Hindlimb muscle (tissue), 1 donor: ENCODE measurements around the gene CDH24. TPM values are rescaled to one million over a fixed set of nuclear protein-coding genes. Genes with fewer than 3 reads are reported as not detected.

ENCODE experiments used
- DNase-seq: peaks from one replicate; pipeline ENCODE4 v3.0.0-alpha.2; 2013
- polyA plus RNA-seq: library from polyadenylated mRNA; unstranded; fragments of 120-200 nt; gene quantifications from one replicate; pipeline ENCODE4 v1.2.1, GENCODE V29; 2013; ENCODE audit not compliant: insufficient read length

The CDH24 gene
- 4.0 TPM for polyA plus RNA-seq

- peak; percentile 86 for DNase-seq
Measured at GRCh38 chr14:23056956-23057756, at the start of gene CDH24. Gene CDH24, minus strand, starts transcription at chr14:23057520. Its CDS starts 1,787 bp downstream, at chr14:23055733.

DNA sequence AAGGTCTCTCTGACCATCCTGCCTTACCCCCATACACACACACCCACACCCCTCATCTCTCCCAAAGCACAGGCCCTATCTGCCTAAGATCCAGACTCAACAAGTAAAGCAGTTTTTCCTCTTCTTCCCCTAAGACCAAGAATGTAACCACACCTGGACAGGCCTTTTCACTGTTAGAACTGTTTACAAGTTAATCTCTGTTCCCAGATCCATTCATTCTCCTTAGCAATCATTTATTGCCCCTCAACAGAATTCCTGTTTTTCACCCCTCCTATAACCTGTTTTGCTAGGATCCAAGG lies 49.4 kb upstream of the CDH24 start:
- no peak for DNase-seq

GRCh38 chr14:23105348-23105824 lies 48.1 kb upstream of the CDH24 start:
- DNase-seq: no peak

DNA sequence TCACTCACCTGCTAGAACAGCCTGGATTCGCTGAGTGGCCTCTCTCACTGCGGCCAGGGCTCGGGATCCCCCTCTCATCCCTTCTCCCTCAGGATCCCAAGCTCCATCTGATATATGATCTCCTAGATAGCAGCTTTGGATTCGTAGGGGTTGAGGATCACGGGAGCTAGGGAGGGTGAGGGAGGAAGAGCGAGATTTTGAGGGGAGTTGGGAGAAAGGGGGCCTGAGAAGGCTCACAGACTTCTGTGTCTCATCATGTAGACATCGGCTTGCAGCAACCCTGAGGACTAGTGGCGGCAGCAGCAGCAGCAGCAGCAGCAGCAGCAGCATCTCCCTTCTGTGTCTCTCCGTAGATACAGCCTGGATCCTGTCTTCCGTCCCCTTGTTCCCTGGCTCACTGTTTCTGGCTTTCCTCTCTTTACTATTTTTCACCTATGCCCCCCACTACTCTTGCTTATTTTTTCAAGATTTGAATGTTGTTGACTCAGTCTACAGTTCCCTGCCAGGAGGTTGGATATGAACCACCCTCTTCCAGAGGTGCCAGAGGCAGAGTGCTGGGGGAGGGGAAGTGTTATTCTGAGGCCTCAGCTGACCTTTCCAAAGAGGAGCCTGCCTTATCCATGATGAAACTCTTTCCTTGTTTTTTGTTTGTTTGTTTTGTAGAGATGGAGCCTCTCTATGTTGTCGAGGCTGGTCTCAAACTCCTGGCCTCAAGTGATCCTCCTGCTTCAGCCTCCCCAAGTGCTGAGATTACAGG lies 47.4 kb upstream of the CDH24 start, which contains the start of gene CIROP:
TSS of gene CIROP (minus strand) at position 399 of the 757 bp plus-strand sequence. CDS start at position 330, 69 bp downstream.
- no peak for DNase-seq

- no peak for DNase-seq
Measured at GRCh38 chr14:23104070-23104590, 46.8 kb upstream of the CDH24 start.

DNA sequence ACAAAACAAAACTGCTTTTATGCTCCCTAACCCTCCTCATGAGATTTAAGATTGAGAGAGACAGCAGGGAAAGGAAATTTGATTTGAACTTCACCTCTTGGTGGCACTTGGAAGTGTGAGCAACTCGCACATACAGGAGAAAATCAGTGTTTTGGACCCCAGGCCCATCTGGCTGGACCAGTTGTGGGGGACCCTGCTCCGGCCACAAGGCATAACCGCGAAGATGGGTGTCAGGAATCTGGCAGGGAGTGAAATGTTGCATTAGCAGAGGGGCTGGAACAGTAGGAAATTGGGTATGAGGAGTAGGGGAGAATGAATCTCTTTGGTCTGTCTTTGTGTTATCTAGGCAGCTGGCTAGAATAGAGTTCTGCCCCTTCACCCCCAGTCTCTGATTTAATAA lies 46.3 kb upstream of the CDH24 start:
- no peak for DNase-seq

- DNase-seq: no peak
Measured at GRCh38 chr14:23102801-23103200, 45.5 kb upstream of the CDH24 start.

GRCh38 chr14:23101986-23102625 lies 44.8 kb upstream of the CDH24 start:
- DNase-seq: no peak

GRCh38 chr14:23101213-23101970 lies 44.1 kb upstream of the CDH24 start:
- DNase-seq: no peak

GRCh38 chr14:23099212-23099861 lies 42.0 kb upstream of the CDH24 start:
- DNase-seq: no peak

DNA sequence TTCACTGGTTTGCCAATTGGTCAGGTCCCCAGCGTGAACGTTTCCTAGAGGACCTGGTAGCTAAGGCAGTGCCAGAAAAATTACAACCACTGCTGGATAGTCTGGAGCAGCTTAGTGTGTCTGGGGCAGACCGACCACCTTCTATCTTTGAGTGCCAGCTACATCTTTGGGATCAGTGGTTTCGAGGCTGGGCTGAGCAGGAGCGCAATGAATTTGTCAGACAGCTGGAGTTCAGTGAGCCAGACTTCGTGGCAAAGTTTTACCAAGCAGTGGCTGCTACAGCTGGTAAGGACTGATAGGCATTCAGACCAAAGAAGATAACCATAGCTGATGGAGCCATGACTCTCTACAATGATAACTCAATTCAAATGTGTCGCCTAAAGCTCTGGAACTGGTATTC lies 40.5 kb upstream of the CDH24 start:
- DNase-seq: no peak

DNA sequence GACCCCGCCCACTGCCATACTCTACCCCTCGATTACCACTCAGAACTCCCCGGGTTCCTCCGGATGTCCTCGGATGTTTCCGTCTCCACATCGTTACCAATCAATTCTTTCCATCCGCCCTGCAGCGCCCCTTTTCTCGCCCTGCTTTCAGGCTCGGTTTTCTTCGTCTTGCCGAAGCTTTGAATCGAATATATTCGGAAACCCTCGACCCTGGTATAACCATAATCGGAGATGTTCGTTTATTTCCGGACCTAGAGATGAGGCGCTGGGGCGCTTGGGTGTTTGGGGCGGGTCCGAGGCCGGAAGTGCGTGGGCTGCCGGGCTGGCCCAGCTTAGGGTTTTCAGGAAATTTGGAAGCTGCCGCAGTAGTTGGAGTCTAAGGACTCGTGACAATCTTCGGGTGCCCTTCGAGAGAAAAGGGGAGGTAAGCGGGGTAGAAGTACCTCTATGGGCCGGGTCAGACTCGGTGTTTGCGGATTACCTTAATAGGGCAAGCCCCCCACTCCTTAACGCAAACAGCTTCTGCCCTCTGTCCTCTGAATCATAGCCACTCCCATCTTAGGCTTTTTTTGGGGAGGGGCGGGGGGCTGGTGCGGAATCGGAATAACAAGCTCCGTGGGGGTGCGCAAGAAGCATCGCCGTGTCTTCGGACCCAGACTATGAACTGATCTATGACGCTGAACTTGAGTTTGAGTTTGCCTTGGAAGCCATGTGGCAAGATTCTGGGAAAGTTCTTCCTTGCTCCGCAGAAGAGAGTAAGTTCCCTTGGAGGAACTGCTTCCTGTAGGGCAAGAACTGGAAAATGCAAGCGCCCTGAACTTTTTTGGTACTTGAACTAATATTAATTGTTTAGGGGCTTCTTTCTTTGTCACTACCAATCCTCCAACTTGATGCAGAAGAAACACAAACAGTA lies 38.1 kb upstream of the CDH24 start, which contains the start of gene C14orf119:
TSS of gene C14orf119 (plus strand) at position 310 of the 913 bp plus-strand sequence. CDS start 2,154 bp downstream, outside the sequence.
- peak; percentile 100 for DNase-seq

GRCh38 chr14:23094666-23095195 lies 37.4 kb upstream of the CDH24 start, which contains the start of gene ACIN1:
Gene ACIN1, minus strand, starts transcription at chr14:23095136. Its CDS starts 24 bp downstream, at chr14:23095112.
- DNase-seq: peak; percentile 84

DNA sequence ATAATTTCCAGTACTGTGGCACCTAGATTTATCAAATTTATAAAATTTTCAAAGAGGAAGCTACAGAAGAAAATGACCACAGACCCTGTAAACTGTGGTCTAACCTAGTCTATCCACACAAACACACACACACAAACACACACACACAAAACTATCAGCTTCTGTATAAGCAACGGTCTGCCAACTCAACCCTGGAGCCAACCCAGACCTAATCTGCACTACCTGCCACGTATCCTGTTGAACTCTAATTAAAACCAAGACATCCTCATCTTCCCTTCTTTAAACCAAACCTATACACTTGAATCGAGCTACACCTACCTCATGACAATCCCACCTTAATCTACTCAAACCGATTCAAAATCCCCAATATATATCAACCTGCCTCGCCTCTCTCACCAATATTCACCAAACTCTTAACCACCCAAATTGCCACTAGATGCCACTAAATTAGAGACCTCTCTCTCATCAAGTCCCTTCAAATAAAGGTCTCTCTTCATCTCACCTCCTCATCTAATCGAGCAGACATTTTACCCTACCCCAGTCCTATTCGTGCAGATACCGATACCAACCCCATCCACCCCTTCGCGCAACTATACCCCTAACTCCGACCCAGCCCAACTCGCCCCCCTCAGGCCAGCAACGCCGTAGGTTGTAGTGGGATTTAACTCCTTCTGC lies 36.8 kb upstream of the CDH24 start:
- no peak for DNase-seq

DNA sequence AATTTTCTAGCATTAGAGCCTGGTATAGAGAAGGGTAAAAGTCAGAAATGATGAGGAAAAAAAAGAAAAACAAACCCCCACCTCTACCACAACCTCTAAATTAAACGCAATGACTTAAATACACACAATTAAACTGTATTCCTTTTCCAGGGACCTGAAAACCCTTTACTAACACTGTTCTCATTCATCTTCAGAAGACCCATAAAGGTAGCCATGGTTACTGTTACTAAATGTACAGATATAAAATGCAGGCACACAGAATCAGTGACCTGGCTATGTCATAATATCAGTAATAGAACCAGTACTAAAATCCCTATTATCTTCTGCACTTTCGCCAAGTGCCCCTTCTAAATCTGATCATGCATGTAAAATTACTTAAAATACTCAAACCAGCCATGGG lies 36.2 kb upstream of the CDH24 start:
- DNase-seq: no peak

DNA sequence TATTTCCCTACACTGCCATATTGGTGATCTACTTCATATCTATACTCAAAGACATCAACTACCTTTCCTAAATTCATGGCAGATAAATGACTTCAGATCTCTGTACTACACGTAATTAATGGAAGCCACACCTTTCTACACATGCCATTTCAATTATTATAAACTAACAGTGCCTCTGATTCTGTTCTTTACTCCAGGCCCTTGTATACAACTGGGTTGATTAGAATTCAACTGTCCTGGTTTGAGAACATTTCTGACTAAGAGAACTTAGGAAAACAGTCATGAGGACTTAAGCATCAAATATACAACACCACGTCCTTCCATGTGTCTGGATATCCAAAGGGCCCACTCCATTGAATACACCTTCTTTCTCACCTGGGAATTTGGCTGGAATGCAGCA lies 35.8 kb upstream of the CDH24 start:
- no peak for DNase-seq

DNA sequence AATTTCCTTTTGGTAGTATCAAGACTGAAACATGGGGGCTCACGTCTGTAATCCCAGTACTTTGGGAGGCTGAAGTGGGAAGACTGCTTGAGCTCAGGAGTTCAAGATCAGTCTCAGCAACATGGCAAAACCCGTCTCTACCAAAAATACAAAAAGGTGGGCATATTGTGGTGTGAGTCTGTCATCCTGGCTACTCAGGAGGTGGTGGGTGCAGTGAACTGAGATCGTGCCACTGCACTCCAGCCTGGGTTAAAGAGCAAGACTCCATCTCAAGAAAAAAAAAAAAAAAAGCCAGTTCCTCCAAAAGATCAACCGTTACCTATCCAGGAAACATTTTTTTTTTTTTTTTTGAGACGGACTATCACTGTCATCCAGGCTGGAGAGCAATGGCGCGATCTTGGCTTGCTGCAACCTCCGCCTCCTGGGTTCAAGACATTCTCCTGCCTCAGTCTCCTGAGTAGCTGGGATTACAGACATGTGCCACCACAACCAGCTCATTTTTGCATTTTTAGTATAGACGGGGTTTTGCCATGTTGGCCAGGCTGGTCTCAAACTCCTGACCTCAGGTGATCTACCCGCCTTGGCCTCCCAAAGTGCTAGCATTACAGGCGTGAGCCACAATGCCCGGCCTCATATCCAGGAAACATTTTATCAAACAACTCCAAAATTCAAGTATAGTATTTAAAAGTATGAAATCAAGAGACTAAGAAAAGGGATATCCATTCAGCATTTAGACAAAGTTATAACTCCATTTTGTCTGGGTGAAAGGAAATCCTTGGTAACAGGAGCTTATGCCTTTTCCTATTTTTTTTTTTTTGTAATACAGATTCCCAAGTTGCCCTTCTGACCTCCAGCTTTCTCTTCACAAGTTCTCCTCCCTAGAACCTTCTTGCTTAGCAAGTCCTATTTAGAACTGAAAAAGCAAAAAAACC lies 34.2 kb upstream of the CDH24 start:
- no peak for DNase-seq

DNA sequence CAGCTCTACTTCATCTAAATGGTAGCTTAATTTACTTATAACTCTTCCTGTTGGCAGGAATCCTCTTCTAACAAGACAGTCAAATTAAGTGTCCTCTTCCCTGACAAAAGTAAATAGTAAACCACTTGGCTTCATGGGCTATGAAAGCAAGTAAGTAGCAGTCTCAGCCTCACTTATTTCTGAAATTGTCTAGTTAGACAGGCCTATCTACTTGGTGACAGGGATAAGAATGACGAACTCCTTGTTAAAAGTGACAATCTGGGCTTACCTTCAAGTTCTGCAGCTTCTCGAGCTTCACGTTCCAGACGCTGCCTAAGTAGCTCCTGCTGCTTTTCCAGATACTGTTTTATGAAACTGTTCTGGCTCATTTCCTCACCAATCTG lies 32.9 kb upstream of the CDH24 start:
- DNase-seq: no peak
